Measurements from ENCODE around the gene DNAI2. TPM values are rescaled to one million over a fixed set of nuclear protein-coding genes. Genes with fewer than 3 reads are reported as not detected.

The DNAI2 gene
- total RNA-seq, 1 donor from 2014 or later, result not detected

DNA sequence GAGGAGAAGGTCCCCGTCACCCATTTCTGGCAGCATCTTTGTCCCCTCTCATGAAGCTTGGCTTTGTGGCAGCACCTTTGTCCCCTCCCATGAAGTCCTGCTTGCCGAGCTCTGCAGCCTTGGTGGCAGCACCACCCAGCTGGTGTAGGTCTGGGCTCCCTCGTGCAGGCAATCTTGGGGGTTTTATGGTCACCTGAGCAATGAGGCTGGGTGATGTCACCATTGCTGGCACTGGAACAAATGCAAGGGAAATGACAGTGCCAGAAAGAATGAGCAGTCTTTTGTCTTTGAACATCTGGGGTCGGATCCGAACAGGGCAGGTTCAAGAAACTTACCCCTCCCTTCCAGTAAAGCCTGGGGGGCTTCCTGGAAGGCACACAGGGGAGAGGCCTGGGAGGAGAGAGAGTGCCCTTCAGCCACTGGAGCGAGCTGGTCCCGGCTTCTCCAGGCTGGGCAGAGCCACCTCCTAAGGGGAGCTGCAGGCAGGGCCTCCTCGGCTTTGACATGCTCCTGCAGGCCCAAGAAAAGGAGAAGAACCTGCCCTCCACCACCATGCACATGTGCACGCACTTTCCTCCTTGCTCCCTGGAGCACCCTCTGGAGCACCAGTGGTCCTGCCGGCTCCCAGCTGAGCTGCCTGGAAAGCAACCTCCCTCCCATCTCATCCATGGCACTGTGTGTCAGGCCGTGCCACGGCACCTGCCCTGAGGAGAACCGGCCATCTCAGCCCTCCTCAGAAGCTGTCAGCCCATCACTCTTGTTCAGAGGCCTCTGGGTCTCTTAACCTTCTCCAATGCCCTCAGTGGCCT is 71.6 kb downstream of the DNAI2 start:
- no peaks in the 10 kb centered on the region for H3K36me3 Mint-ChIP-seq (ENCODE audit: low read depth)
- no peak for DNase-seq (ENCODE audit: low spot score)
- no peaks in the 10 kb centered on the region for H3K9me3 Mint-ChIP-seq (ENCODE audit: low read depth)
- no peaks in the 10 kb centered on the region for H3K4me1 Mint-ChIP-seq (ENCODE audit: low read depth)
- H3K27ac Mint-ChIP-seq (ENCODE audit: unreplicated experiment), result no peak overlapping the region
- H3K27me3 Mint-ChIP-seq (ENCODE audit: low read depth), result peaks cover 45% of the 10 kb centered on the region
- TF ChIP-seq, protein P1, sequence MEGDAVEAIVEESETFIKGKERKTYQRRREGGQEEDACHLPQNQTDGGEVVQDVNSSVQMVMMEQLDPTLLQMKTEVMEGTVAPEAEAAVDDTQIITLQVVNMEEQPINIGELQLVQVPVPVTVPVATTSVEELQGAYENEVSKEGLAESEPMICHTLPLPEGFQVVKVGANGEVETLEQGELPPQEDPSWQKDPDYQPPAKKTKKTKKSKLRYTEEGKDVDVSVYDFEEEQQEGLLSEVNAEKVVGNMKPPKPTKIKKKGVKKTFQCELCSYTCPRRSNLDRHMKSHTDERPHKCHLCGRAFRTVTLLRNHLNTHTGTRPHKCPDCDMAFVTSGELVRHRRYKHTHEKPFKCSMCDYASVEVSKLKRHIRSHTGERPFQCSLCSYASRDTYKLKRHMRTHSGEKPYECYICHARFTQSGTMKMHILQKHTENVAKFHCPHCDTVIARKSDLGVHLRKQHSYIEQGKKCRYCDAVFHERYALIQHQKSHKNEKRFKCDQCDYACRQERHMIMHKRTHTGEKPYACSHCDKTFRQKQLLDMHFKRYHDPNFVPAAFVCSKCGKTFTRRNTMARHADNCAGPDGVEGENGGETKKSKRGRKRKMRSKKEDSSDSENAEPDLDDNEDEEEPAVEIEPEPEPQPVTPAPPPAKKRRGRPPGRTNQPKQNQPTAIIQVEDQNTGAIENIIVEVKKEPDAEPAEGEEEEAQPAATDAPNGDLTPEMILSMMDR (IDR thresholded peaks at IDR 0.05), result no peak
- no peak overlapping the region for H3K4me3 Mint-ChIP-seq (ENCODE audit: unreplicated experiment)

DNA sequence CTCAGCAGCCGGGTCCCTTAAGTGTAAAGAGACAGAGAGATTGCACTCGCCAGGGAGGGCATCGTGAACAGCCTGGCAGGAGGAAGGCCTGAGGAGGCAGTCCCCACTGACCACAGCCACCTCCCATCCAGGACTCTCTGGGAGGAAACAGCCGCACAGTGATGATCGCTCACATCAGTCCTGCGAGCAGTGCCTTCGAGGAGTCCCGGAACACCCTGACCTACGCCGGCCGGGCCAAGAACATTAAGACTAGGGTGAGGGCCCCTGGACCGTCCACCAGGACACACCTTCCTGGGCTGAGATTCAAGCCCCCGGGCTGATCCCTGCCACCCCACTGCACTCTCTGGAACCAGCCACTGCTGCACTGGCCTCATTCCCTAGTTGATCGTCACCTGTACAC is 73.6 kb downstream of the DNAI2 start:
- Mint-ChIP-seq H3K27ac (ENCODE audit: unreplicated experiment) (no peak overlapping the region), H3K36me3 (ENCODE audit: low read depth) (no peaks in the 10 kb centered on the region), H3K9me3 (ENCODE audit: low read depth) (no peaks in the 10 kb centered on the region), H3K4me1 (ENCODE audit: low read depth) (no peaks in the 10 kb centered on the region), H3K4me3 (ENCODE audit: unreplicated experiment) (no peak overlapping the region), H3K27me3 (ENCODE audit: low read depth) (peaks cover 58% of the 10 kb centered on the region)
- TF ChIP-seq, protein P1 (IDR thresholded peaks at IDR 0.05), result no peak
- DNase-seq (ENCODE audit: low spot score), result no peak

DNA sequence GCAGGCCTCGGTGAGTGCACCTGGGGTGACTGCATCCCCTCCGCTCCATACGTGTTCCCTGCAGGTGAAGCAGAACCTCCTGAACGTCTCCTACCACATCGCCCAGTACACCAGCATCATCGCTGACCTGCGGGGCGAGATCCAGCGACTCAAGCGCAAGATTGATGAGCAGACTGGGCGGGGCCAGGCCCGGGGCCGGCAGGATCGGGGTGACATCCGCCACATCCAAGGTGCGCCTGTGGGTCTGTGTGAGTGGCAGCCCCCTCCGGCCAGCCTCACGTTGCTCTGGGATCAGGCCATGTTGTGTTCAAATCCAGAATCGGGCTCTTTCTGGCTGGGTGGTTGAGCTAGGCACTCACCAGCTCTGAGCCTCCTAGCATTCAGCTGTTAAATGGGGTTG is 75.1 kb downstream of the DNAI2 start:
- Mint-ChIP-seq H3K4me3 (ENCODE audit: unreplicated experiment) (no peak overlapping the region), H3K4me1 (ENCODE audit: low read depth) (no peaks in the 10 kb centered on the region), H3K27me3 (ENCODE audit: low read depth) (peaks cover 68% of the 10 kb centered on the region), H3K36me3 (ENCODE audit: low read depth) (no peaks in the 10 kb centered on the region), H3K27ac (ENCODE audit: unreplicated experiment) (no peak overlapping the region), H3K9me3 (ENCODE audit: low read depth) (no peaks in the 10 kb centered on the region)
- no peak for DNase-seq (ENCODE audit: low spot score)
- TF ChIP-seq, protein P1 (IDR thresholded peaks at IDR 0.05), result no peak

DNA sequence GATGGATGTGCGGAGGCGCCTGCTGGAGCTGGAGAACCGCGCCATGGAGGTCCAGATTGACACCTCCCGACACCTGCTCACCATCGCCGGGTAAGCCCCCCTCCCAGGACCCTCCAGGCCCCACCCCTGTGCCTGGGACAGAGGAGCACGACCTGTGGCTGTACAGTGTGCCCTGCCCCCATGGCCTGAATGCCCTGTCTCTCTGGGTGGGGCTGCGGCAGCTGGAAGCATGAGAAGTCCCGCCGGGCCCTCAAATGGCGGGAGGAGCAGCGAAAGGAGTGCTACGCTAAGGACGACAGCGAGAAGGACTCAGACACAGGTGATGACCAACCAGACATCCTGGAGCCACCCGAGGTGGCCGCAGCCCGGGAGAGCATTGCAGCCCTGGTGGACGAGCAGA is 76.5 kb downstream of the DNAI2 start:
- H3K4me3 Mint-ChIP-seq (ENCODE audit: unreplicated experiment), result no peak overlapping the region
- H3K4me1 Mint-ChIP-seq (ENCODE audit: low read depth), result no peaks in the 10 kb centered on the region
- no peaks in the 10 kb centered on the region for H3K9me3 Mint-ChIP-seq (ENCODE audit: low read depth)
- DNase-seq (ENCODE audit: low spot score), result no peak
- H3K27me3 Mint-ChIP-seq (ENCODE audit: low read depth), result peaks cover 64% of the 10 kb centered on the region
- no peaks in the 10 kb centered on the region for H3K36me3 Mint-ChIP-seq (ENCODE audit: low read depth)
- no peak overlapping the region for H3K27ac Mint-ChIP-seq (ENCODE audit: unreplicated experiment)
- TF ChIP-seq, protein P1 (IDR thresholded peaks at IDR 0.05), result no peak

DNA sequence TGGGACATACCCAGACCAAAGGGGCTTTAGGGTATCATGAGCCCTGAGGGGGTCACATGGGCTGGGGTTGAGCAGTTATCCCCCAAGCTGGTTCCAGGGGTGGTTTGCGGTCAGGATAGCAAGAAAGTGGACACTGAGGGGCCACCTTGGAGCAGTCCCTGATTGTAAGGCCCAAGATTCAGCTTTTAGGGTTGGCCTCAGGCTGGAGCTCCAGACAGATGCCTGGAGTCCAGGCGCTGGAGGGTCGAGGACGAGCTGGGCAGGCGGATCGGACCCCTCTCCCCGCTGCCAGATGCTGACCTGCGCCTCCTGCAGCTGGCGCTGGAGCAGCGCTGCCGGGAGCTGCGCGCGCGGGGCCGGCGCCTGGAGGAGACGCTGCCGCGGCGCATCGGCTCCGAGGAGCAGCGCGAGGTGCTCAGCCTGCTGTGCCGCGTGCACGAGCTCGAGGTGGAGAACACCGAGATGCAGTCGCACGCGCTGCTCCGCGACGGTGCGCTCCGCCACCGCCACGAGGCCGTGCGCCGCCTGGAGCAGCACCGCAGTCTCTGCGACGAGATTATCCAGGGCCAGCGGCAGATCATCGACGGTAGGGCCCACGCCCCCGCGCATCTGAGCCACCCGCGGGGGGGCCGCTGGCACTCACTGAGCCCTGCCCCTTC is 77.6 kb downstream of the DNAI2 start:
- H3K9me3 Mint-ChIP-seq (ENCODE audit: low read depth), result no peaks in the 10 kb centered on the region
- TF ChIP-seq, protein P1 (IDR thresholded peaks at IDR 0.05), result peak; percentile 38
- no peak for DNase-seq (ENCODE audit: low spot score)
- no peaks in the 10 kb centered on the region for H3K4me1 Mint-ChIP-seq (ENCODE audit: low read depth)
- no peaks in the 10 kb centered on the region for H3K36me3 Mint-ChIP-seq (ENCODE audit: low read depth)
- H3K27ac Mint-ChIP-seq (ENCODE audit: unreplicated experiment), result no peak overlapping the region
- no peak overlapping the region for H3K4me3 Mint-ChIP-seq (ENCODE audit: unreplicated experiment)
- H3K27me3 Mint-ChIP-seq (ENCODE audit: low read depth), result peaks cover 64% of the 10 kb centered on the region

Measured in chondrocyte (in vitro differentiated cells).